GM23338 (cell line): Measurements from ENCODE around the gene NTMT2. TPM values are rescaled to one million over a fixed set of nuclear protein-coding genes. Genes with fewer than 3 reads are reported as not detected.

ENCODE experiments used
- ATAC-seq: fragments of 200-7000 bp; cut with Tn5 transposase; 3 replicates; pipeline ENCODE4 v1.9.1; 2020
- DNase-seq: peaks from one replicate; pipeline ENCODE4 v3.0.0-alpha.2; 2015; ENCODE audit warnings: low spot score
- H2AFZ ChIP-seq: fragments of 200-600 bp; sonication (generic); 2 replicates; pipeline ENCODE4 v1.8.0; 2016; ENCODE audit warnings: antibody characterized with exemption, mild to moderate bottlenecking, moderate library complexity
- H3F3A ChIP-seq: fragments of 200-600 bp; sonication (generic); replicated peaks from 2 replicates; pipeline ENCODE4 v1.8.0; 2017; ENCODE audit warnings: antibody characterized with exemption, mixed run types, low read depth
- H3K27ac ChIP-seq: fragments of 200-600 bp; sonication (generic); 2 replicates; pipeline ENCODE4 v1.6.1; 2016; ENCODE audit warnings: low read depth
- H3K27me3 ChIP-seq: fragments of 200-600 bp; sonication (generic); 2 replicates; pipeline ENCODE4 v1.8.0; 2016; ENCODE audit warnings: mild to moderate bottlenecking, mixed run types, moderate library complexity; ENCODE audit not compliant: insufficient read depth
- H3K36me3 ChIP-seq: fragments of 200-600 bp; sonication (generic); 2 replicates; pipeline ENCODE4 v1.8.0; 2016; ENCODE audit warnings: mild to moderate bottlenecking; ENCODE audit not compliant: insufficient read depth
- H3K4me1 ChIP-seq: fragments of 200-600 bp; sonication (generic); 2 replicates; pipeline ENCODE4 v1.8.0; 2016; ENCODE audit warnings: mild to moderate bottlenecking, moderate library complexity; ENCODE audit not compliant: insufficient read depth
- H3K4me2 ChIP-seq: fragments of 200-600 bp; sonication (generic); 2 replicates; pipeline ENCODE4 v1.7.1; 2017; ENCODE audit warnings: mixed run types
- H3K4me3 ChIP-seq: fragments of 200-600 bp; sonication (generic); 2 replicates; pipeline ENCODE4 v1.6.1; 2016; ENCODE audit warnings: mixed run types
- H3K79me2 ChIP-seq: fragments of 200-600 bp; sonication (generic); replicated peaks from 2 replicates; pipeline ENCODE4 v1.8.0; 2017; ENCODE audit warnings: mild to moderate bottlenecking; ENCODE audit not compliant: insufficient read depth
- H3K9me2 ChIP-seq: fragments of 200-600 bp; sonication (generic); 2 replicates; pipeline ENCODE4 v1.8.0; 2017; ENCODE audit not compliant: insufficient read depth
- H4K20me1 ChIP-seq: fragments of 200-600 bp; sonication (generic); replicated peaks from 2 replicates; pipeline ENCODE4 v1.8.0; 2017; ENCODE audit warnings: mild to moderate bottlenecking; ENCODE audit not compliant: insufficient read depth
- H3K27ac Mint-ChIP-seq: 2 replicates; pipeline ENCODE4 v1.8.0; 2020; ENCODE audit warnings: inconsistent platforms, mild to moderate bottlenecking, moderate library complexity, mixed read lengths
- H3K27me3 Mint-ChIP-seq: 3 replicates; pipeline ENCODE4 v1.8.0; 2022; ENCODE audit warnings: low read depth, mild to moderate bottlenecking, moderate library complexity, mixed read lengths, inconsistent platforms; ENCODE audit not compliant: insufficient read depth, poor library complexity
- H3K36me3 Mint-ChIP-seq: 3 replicates; pipeline ENCODE4 v1.8.0; 2021; ENCODE audit warnings: low read depth, mild to moderate bottlenecking, inconsistent platforms, moderate library complexity, mixed read lengths
- H3K4me1 Mint-ChIP-seq: 3 replicates; pipeline ENCODE4 v1.8.0; 2020; ENCODE audit warnings: mild to moderate bottlenecking, inconsistent platforms, mixed read lengths
- H3K4me3 Mint-ChIP-seq: 3 replicates; pipeline ENCODE4 v1.8.0; 2021; ENCODE audit warnings: moderate library complexity, mild to moderate bottlenecking, inconsistent platforms, mixed read lengths
- H3K9me3 Mint-ChIP-seq: 3 replicates; pipeline ENCODE4 v1.8.0; 2020; ENCODE audit warnings: moderate library complexity, mild to moderate bottlenecking, inconsistent platforms, mixed read lengths
- ETS1 ChIP-seq: IDR thresholded peaks from 2 replicates; pipeline ENCODE4 v1.6.1; 2016; ENCODE audit warnings: antibody characterized with exemption
- EZH2 ChIP-seq: fragments of 200-600 bp; sonication (generic); IDR thresholded peaks from one replicate; pipeline ENCODE4 v1.8.0; 2017; ENCODE audit warnings: antibody characterized with exemption, mild to moderate bottlenecking, low read depth; ENCODE audit not compliant: unreplicated experiment
- NANOG ChIP-seq: IDR thresholded peaks from 2 replicates; pipeline ENCODE4 v1.6.1; 2016; ENCODE audit warnings: antibody characterized with exemption, borderline replicate concordance
- REST ChIP-seq: IDR thresholded peaks from one replicate; pipeline ENCODE4 v1.6.1; 2018; ENCODE audit warnings: antibody characterized with exemption; ENCODE audit not compliant: unreplicated experiment
- ZNF331 ChIP-seq: fragments of 250-450 bp; sonication (Bioruptor Pico); IDR thresholded peaks from 2 replicates; pipeline ENCODE4 v1.5.0; 2020; ENCODE audit warnings: low read depth, mild to moderate bottlenecking, moderate library complexity
- ZNF462 ChIP-seq: fragments of 250-450 bp; sonication (Bioruptor Pico); IDR thresholded peaks from 2 replicates; pipeline ENCODE4 v1.5.0; 2020; ENCODE audit warnings: mild to moderate bottlenecking, moderate library complexity
- polyA plus RNA-seq: library from polyadenylated mRNA; unstranded; fragments of >200 nt; fragmentation: Nextera tagmentation; extraction: Ambion mirVana; gene quantifications from 2 replicates; pipeline ENCODE4 v1.2.1, GENCODE V29; 2016
- total RNA-seq: library from RNA; depleted of rRNA; stranded (reverse); fragments of >200 nt; shearing (Covaris generic); gene quantifications from 2 replicates; pipeline ENCODE4 v1.2.3, GENCODE V29; 2014

The NTMT2 gene
- total and polyA plus RNA-seq, 2 experiments from 2014 or later, result 0.48 TPM; not detected in 1

GRCh38 chr1:170146720-170147263, 1.0 kb downstream of the NTMT2 start (continued):
- TF ChIP-seq ZNF462 (CRISPR knock-in tag) (no peak), NANOG (no peak), ETS1 (no peak)

GRCh38 chr1:170149241-170149640, 3.5 kb downstream of the NTMT2 start:
- Histone ChIP-seq H3K9me2 (0 out of 2 replicates have a peak, but pooled peaks cover 5% of the 10 kb centered on the region), H3K27ac (no peak overlapping the region), H3K4me2 (no peak overlapping the region), H3K36me3 (no peaks in the 10 kb centered on the region; the same call in 1 of the 2 replicates), H3K27me3 (peaks cover 26% of the 10 kb centered on the region), H2AFZ (no peak overlapping the region), H3K4me1 (peaks cover 18% of the 10 kb centered on the region), H3F3A (no peaks in the 10 kb centered on the region), H3K79me2 (no peaks in the 10 kb centered on the region), H4K20me1 (peaks cover 5% of the 10 kb centered on the region; the same call in 1 of the 2 replicates), H3K4me3 (no peak overlapping the region)
- Mint-ChIP-seq H3K4me1 (peaks cover 26% of the 10 kb centered on the region), H3K4me3 (no peak overlapping the region), H3K27me3 (peaks cover 10% of the 10 kb centered on the region), H3K27ac (no peak overlapping the region), H3K9me3 (peaks cover 9% of the 10 kb centered on the region), H3K36me3 (peaks cover 7% of the 10 kb centered on the region; the same call in 2 of the 3 replicates)
- no peak for ATAC-seq
- no peak for DNase-seq
- TF ChIP-seq EZH2 (no peak), REST (no peak), ZNF331 (CRISPR knock-in tag) (no peak)
